Uterus (tissue), 4 donors: Measurements from ENCODE around the gene CDCA5. TPM values are rescaled to one million over a fixed set of nuclear protein-coding genes. Genes with fewer than 3 reads are reported as not detected.
A peak's percentile ranks its signal among the peaks of the same experiment; 100 is the strongest.

Experiments used
- DNase-seq, 2 donors: peaks; one replicate each; pipeline ENCODE4 v3.0.0-alpha.2; 2019 to 2020
- H3K27ac ChIP-seq, 2 donors: fragments of 200-600 bp; sonication (generic); 1 replicate in 1 of 2; 2 replicates in 1 of 2; pipeline ENCODE4 v1.5.1; 2016 to 2018
- H3K27me3 ChIP-seq, 2 donors: fragments of 200-600 bp; sonication (generic); one replicate each; pipeline ENCODE4 v1.5.1; 2018 to 2019; ENCODE audit warnings: control low read depth in 1 of 2
- H3K36me3 ChIP-seq, 2 donors: fragments of 200-600 bp; sonication (generic); one replicate each; pipeline ENCODE4 v1.5.1; 2019; ENCODE audit warnings: control low read depth in 1 of 2
- H3K4me1 ChIP-seq, 2 donors: fragments of 200-600 bp; sonication (generic); one replicate each; pipeline ENCODE4 v1.5.1; 2018 to 2019; ENCODE audit warnings: control low read depth in 1 of 2
- H3K4me3 ChIP-seq, 2 donors: fragments of 200-600 bp; sonication (generic); 1 replicate in 1 of 2; 2 replicates in 1 of 2; pipeline ENCODE4 v1.5.1; 2018 to 2019; ENCODE audit warnings: mild to moderate bottlenecking in 1 of 2
- H3K9me3 ChIP-seq, 2 donors: fragments of 200-600 bp; sonication (generic); one replicate each; pipeline ENCODE4 v1.5.1; 2019; ENCODE audit warnings: control low read depth in 1 of 2
- CTCF ChIP-seq, 4 experiments: fragments of 200-600 bp in 2 of 4; fragments of 450-650 bp in 2 of 4; sonication (generic) in 2 of 4; IDR thresholded peaks; one replicate each; pipeline ENCODE4 v1.5.1; 2016 to 2019; ENCODE audit warnings: antibody characterized with exemption in 4 of 4, mild to moderate bottlenecking in 2 of 4, moderate library complexity in 1 of 4
- POLR2A ChIP-seq, 2 donors: fragments of 450-650 bp; IDR thresholded peaks; one replicate each; pipeline ENCODE4 v1.6.1; 2016; ENCODE audit warnings: antibody characterized with exemption in 2 of 2, mild to moderate bottlenecking in 1 of 2, moderate library complexity in 1 of 2
- intact Hi-C: fragments of 100-400 bp; cut with DNase I; formaldehyde crosslinking; loops from one replicate; pipeline ENCODE4 v1.15.1; 2023; ENCODE audit warnings: low total_unique reads
- total RNA-seq, 4 donors: library from RNA; depleted of rRNA in 3 of 4; stranded (reverse); fragments of >200 nt in 3 of 4; gene quantifications; one replicate each; pipeline versions ENCODE4 v1.1.0 to v1.2.4, GENCODE V29; 2014 to 2023
- donor health status: DM: yes; HTN: yes; CAD: no.

The CDCA5 gene
- total RNA-seq, 4 donors from 2014 or later = 0.30 to 7.1 (median 0.77) TPM; not detected in 1

GRCh38 chr11:65102142-65103095 is 18.6 kb upstream of the CDCA5 start:
- no peak for DNase-seq
- Histone ChIP-seq H3K4me1 (no peaks in the 10 kb centered on the region), H3K36me3 (no peaks in the 10 kb centered on the region), H3K9me3 (no peaks in the 10 kb centered on the region), H3K27ac (no peak overlapping the region), H3K4me3 (no peak overlapping the region), H3K27me3 (no peaks in the 10 kb centered on the region)
- intact Hi-C loops = no loop called here
- TF ChIP-seq CTCF (IDR thresholded peaks at IDR 0.05) = no peak
- no peak for TF ChIP-seq POLR2A (IDR thresholded peaks at IDR 0.05)

- Histone ChIP-seq H3K27ac (no peak overlapping the region), H3K4me1 (peaks cover 0 to 6% of the 10 kb centered on the region in 2 donors), H3K9me3 (no peaks in the 10 kb centered on the region), H3K4me3 (no peak overlapping the region), H3K27me3 (no peaks in the 10 kb centered on the region), H3K36me3 (no peaks in the 10 kb centered on the region)
- DNase-seq = no peak
- TF ChIP-seq CTCF (IDR thresholded peaks at IDR 0.05) (no peak), POLR2A (IDR thresholded peaks at IDR 0.05) (no peak)
- intact Hi-C loops = no loop called here
Observed at GRCh38 chr11:65100674-65101350, 17.0 kb upstream of the CDCA5 start.

GRCh38 chr11:65096926-65097325 is 13.1 kb upstream of the CDCA5 start:
- Histone ChIP-seq H3K27ac (peak overlapping the region; percentile 85 to 91), H3K27me3 (no peaks in the 10 kb centered on the region), H3K4me3 (peak overlapping the region; percentile 80 to 91), H3K4me1 (peaks cover 0 to 6% of the 10 kb centered on the region in 2 donors), H3K9me3 (no peaks in the 10 kb centered on the region), H3K36me3 (no peaks in the 10 kb centered on the region)
- no peak for DNase-seq
- intact Hi-C loops = no loop called here
- TF ChIP-seq POLR2A (IDR thresholded peaks at IDR 0.05) (no peak), CTCF (IDR thresholded peaks at IDR 0.05) (no peak)

- peaks cover 0 to 6% of the 10 kb centered on the region in 2 donors for H3K4me1 ChIP-seq
- peak in 2 of 4 experiments; percentile 35 to 57 for TF ChIP-seq CTCF (IDR thresholded peaks at IDR 0.05)
- TF ChIP-seq POLR2A (IDR thresholded peaks at IDR 0.05) = peak; percentile 20 to 58
- no peaks in the 10 kb centered on the region for H3K27me3 ChIP-seq
- intact Hi-C loops = no loop called here
- H3K27ac ChIP-seq = peak within 1 kb of the TSS; percentile 85 to 91
- no peaks in the 10 kb centered on the region for H3K9me3 ChIP-seq
- peak within 1 kb of the TSS; percentile 80 to 91 for H3K4me3 ChIP-seq
- no peaks in the 10 kb centered on the region for H3K36me3 ChIP-seq
- DNase-seq = peak; percentile 83 to 88
Observed at GRCh38 chr11:65095974-65096806, 12.3 kb upstream of the CDCA5 start, which contains the start of gene VPS51. Gene VPS51 (plus strand): TSS chr11:65096214. CDS start chr11:65096251, 37 bp downstream.
